GM19372 (cell line): ENCODE measurements around the gene POSTN.

Experiments used
- ATAC-seq: cut with Tn5 transposase; IDR thresholded peaks from one replicate; pipeline ENCODE4 v1.9.1; 2021; ENCODE audit warnings: mild to moderate bottlenecking, low read depth, moderate library complexity; ENCODE audit not compliant: unreplicated experiment

Gene POSTN

DNA sequence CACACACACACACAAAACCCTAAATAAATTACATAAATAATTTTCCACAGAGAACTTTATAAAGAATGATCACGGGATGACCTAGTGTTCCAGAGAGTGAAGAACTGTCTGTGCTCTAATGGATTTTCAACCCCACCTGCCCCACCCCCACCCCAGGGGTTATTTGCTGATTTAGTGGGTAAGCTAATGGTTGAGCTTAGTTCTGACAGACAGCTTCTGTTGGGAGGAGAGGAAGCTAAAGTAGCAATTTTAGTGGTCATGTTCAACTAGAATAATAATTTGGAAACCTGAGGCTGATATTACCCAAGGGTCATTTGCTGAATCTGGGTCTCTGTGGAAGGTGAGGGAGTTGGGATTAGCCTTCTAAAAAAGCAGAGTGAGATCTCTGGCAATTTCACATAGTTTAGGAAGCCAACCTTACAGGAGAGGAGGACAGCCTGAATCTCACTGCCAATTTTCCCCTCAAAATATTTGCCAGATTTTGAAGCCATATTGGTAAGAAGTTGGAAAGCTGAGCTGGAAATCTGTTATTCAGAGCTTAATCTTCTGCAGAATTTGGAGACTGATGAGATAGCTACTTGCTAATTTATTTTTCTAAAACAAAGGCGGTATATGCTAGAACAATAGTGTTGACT lies 68.7 kb downstream of the POSTN start:
- ATAC-seq, result no peak

DNA sequence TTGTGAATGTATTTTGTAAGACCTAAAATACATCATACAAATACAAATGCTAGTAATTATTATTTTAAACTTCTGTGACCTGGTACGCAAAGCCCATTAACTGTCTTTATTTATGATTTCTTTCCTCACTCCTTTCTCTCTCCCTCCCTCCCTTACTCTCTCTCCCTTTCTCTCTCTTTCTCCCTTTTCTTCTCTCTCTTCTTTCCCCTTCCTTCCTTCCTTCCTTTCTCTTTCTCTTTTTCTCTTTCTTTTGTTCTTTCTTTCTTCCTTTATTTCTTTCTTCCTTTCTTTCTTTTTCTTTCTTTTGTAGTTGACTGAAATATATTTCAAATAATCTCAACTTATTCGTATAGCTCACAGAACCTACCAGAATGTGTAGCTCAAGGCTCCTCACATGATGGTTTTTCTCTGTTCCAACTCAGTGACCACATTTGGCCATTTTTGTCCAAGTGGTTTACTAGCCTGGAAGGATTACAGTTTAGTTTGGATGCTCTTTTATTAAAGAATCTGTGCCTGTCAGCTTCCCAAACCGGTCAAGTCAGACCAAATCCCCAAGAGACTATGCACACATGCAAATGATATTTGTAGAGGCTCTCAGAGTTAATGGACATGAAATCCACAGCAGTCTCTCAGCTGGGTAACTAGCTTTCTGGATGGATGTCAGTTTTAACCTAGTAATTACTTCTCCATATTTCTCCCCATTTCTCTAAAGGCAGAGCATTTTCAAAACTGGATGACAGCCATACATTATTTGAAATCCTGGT lies 71.7 kb downstream of the POSTN start:
- ATAC-seq, result no peak

- ATAC-seq, result no peak
Observed at GRCh38 chr13:37515226-37515625, 83.3 kb downstream of the POSTN start.
